Bronchial epithelial cell (primary cell): ENCODE measurements around the gene CA4. TPM values are rescaled to one million over a fixed set of nuclear protein-coding genes. Genes with fewer than 3 reads are reported as not detected.

Source experiments
- DNase-seq: peaks from one replicate; pipeline ENCODE4 v3.0.0-alpha.2; 2010; ENCODE audit warnings: low read depth
- FAIRE-seq: peaks from 2 replicates; lab custom pipeline; 2011; peaks lifted over from hg19 to GRCh38; lab: Jason Lieb, UNC
- H3K27me3 ChIP-seq: 2 replicates; pipeline ENCODE4 v1.5.1; 2011; ENCODE audit warnings: low read length; ENCODE audit not compliant: control insufficient read depth, insufficient read depth
- H3K36me3 ChIP-seq: 2 replicates; pipeline ENCODE4 v1.5.1; 2011; ENCODE audit warnings: low read length; ENCODE audit not compliant: control insufficient read depth, insufficient read depth
- H3K4me3 ChIP-seq: 2 replicates; pipeline ENCODE4 v1.5.1; 2011; ENCODE audit warnings: mild to moderate bottlenecking, low read depth, low read length, control low read depth
- CTCF ChIP-seq: IDR thresholded peaks from 2 replicates; pipeline ENCODE4 v1.5.1; 2011; ENCODE audit warnings: mild to moderate bottlenecking, moderate library complexity, low read length, control low read depth, inconsistent platforms; ENCODE audit not compliant: insufficient read depth, severe bottlenecking
- total RNA-seq: library from RNA; depleted of rRNA; stranded (reverse); fragments of >200 nt; gene quantifications from 2 replicates; pipeline ENCODE4 v1.2.1, GENCODE V29; 2014

CA4 gene
- total RNA-seq, 1 donor from 2014 or later: not detected

DNA sequence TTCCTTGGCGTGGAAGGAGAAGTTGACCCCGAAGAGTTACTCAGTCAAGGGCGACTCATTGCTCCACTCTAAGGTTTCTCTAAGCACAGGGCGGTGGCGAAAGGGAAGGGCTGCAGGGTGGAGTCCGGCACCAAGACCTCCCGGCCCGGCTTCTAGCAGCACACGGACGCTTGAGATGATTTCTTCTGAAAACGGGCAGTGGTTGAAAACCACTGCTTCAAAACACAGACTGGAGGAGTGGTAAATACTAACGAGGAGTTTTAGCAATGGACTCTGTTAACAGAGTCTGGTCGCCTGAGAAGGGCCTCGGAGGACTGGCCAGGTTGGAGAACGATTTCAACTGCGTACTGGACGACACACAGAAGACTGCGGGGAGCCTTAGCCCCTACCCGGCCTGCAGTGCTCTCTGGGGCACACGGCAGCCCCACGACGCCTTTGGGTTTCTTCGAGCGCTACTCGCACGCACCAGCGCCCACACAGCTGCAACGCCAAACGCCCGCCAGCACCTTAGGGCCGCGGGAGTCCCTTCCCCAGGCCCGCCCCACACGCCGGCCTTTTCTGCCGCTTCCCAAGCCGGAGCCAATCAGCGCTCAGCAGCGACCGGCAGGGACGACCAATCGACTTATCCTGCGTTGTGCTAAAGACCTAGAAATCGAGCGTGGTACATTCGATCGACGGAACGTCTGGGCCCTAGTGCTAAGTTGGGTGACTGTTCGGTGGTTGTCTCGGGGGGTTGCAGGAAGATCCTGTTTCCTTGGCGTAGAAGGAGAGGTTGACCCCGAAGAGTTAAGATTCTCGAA lies 14.4 kb upstream of the CA4 start:
- TF ChIP-seq CTCF: no peak
- FAIRE-seq: no peak
- peaks cover 22% of the 10 kb centered on the region for H3K27me3 ChIP-seq
- peak overlapping the region; percentile 83 for H3K4me3 ChIP-seq
- no peaks in the 10 kb centered on the region for H3K36me3 ChIP-seq
- DNase-seq: peak; percentile 83

- no peak for TF ChIP-seq CTCF
- no peaks in the 10 kb centered on the region for H3K36me3 ChIP-seq
- DNase-seq: no peak
- FAIRE-seq: no peak
- H3K4me3 ChIP-seq: no peak overlapping the region
- H3K27me3 ChIP-seq: peaks cover 28% of the 10 kb centered on the region
Observed at GRCh38 chr17:60135951-60136666, 13.7 kb upstream of the CA4 start.

DNA sequence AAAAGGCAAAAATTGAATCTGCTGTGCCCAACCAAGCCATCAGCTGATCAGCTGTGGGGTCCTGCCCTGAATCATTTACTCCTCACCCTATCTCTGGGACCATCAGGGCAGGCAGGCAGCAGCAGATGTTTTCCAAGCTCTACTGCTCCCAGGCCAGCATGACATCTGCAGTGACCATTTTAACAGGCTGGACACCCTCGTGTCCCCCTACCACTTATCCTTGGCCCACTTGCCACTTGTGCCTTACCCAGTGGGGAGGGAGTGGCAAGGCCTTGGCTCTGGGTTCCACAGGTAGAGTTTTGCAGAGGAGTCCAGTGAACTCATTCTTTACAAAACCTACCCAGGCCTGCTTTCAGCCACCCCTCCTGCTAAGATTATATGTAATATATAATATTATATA lies 12.0 kb upstream of the CA4 start:
- FAIRE-seq: no peak
- no peak for DNase-seq
- no peak for TF ChIP-seq CTCF
- Histone ChIP-seq H3K27me3 (peaks cover 33% of the 10 kb centered on the region), H3K4me3 (no peak overlapping the region), H3K36me3 (no peaks in the 10 kb centered on the region)

GRCh38 chr17:60138769-60139437 lies 10.9 kb upstream of the CA4 start:
- Histone ChIP-seq H3K36me3 (no peaks in the 10 kb centered on the region), H3K4me3 (no peak overlapping the region), H3K27me3 (peaks cover 33% of the 10 kb centered on the region)
- no peak for TF ChIP-seq CTCF
- FAIRE-seq (no peak), DNase-seq (no peak)

DNA sequence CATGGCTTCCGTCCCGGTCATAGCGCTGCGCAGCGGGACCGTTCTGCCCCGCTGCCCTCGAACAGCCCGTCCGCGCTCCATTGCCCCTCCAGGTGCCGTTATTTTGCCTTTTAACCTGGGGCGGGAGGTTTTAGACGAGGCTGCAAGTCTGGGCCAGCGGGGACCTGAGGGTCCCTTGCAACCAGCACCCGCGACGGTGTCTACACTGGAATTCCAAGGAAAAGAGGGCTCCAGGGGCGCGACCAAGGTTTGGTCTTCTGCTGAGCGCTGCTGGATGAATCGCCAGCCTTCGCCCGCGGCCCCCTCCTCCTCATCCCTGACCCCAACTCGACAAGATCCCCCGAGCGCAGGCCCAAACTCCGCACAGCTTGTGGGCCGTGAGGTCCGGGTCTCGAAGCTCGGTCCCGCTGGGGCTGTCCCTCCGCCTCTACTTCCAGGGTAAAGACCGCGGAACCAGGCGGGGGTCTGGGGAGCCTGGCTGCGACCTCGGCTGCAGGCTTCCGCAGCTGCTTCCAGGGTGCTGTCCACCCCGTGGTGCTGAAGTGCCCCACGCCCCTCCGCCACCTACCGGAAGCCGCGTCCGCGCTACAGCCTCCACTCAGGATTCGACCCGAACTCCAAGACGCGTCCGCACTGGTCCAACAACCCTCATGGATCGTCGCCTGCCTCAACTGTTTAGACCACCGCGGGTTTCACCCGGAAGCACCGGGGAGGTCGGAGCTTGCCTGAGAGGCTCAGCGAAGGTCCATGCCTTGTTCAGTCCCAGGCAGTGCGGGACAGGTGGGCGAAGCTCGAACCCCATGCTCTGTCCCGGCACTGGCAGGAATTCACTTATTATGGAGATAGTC lies 10.1 kb upstream of the CA4 start:
- H3K4me3 ChIP-seq: no peak overlapping the region
- peak; percentile 94 for TF ChIP-seq CTCF
- no peak for FAIRE-seq

More for the DNA sequence above, 10.1 kb upstream of the CA4 start:
- Histone ChIP-seq H3K36me3 (no peaks in the 10 kb centered on the region), H3K27me3 (peaks cover 33% of the 10 kb centered on the region)
- DNase-seq: peak; percentile 34
